ENCODE data around the gene CALCB.

DNA sequence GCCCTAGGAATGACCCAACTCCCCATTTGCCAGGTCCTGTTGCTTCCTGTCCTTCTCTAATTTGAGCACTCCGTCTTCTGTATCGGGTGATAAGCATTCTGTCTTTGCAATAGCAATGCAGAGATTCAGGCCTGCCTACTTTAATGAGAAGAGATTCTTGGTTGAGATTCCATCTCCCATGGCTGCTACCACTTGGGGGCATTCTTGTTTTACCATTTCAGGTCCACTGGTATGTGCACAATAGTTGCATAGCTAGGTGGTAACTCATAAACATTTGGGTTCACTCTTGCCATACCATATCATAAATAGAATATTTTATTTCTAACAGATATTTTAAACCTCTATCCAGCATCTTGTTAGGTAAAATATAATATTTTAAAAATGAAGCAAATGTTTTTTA, 34.4 kb upstream of the CALCB start:
- TF ChIP-seq POLR2A (IDR thresholded peaks at IDR 0.05), result no peak
- TF ChIP-seq, protein P1, sequence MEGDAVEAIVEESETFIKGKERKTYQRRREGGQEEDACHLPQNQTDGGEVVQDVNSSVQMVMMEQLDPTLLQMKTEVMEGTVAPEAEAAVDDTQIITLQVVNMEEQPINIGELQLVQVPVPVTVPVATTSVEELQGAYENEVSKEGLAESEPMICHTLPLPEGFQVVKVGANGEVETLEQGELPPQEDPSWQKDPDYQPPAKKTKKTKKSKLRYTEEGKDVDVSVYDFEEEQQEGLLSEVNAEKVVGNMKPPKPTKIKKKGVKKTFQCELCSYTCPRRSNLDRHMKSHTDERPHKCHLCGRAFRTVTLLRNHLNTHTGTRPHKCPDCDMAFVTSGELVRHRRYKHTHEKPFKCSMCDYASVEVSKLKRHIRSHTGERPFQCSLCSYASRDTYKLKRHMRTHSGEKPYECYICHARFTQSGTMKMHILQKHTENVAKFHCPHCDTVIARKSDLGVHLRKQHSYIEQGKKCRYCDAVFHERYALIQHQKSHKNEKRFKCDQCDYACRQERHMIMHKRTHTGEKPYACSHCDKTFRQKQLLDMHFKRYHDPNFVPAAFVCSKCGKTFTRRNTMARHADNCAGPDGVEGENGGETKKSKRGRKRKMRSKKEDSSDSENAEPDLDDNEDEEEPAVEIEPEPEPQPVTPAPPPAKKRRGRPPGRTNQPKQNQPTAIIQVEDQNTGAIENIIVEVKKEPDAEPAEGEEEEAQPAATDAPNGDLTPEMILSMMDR (IDR thresholded peaks at IDR 0.05), result no peak
- TF ChIP-seq POLR2AphosphoS5 (IDR thresholded peaks at IDR 0.05), result no peak
- TF ChIP-seq EP300 (IDR thresholded peaks at IDR 0.05), result no peak

Measured in upper lobe of left lung (tissue), 4 donors.